ENCODE data around the gene GBGT1. TPM values are rescaled to one million over a fixed set of nuclear protein-coding genes. Genes with fewer than 3 reads are reported as not detected.
"Not testable (repeated sequence)": the region's sequence is repeated elsewhere in the genome, so short reads cannot be mapped to it uniquely, and the experiment has no call there.

GBGT1 gene
- total RNA-seq, 1 donor from 2014 or later: 15.7 TPM

- DNase-seq: no peak
These were observed 30.9 kb upstream of the GBGT1 start for GRCh38 chr9:133194597-133194996.

GRCh38 chr9:133191989-133192388, 28.3 kb upstream of the GBGT1 start:
- no peak for DNase-seq

GRCh38 chr9:133189826-133190225, 26.1 kb upstream of the GBGT1 start:
- DNase-seq: no peak

- DNase-seq: no peak
These were observed 25.1 kb upstream of the GBGT1 start for GRCh38 chr9:133188843-133189180.

- peak; percentile 45 for DNase-seq
These were observed 24.5 kb upstream of the GBGT1 start for GRCh38 chr9:133188006-133188842.

- no peak for DNase-seq
These were observed 23.9 kb upstream of the GBGT1 start for GRCh38 chr9:133187561-133188005.

GRCh38 chr9:133186736-133187135, 23.0 kb upstream of the GBGT1 start:
- DNase-seq: no peak

GRCh38 chr9:133184971-133185370, 21.3 kb upstream of the GBGT1 start:
- DNase-seq: peak; percentile 83

- no peak for DNase-seq
These were observed 18.4 kb upstream of the GBGT1 start for GRCh38 chr9:133182151-133182550.

- DNase-seq: no peak
These were observed 17.8 kb upstream of the GBGT1 start for GRCh38 chr9:133181561-133181960.

GRCh38 chr9:133180953-133181352, 17.2 kb upstream of the GBGT1 start:
- DNase-seq: no peak

- no peak for DNase-seq
These were observed 9.3 kb upstream of the GBGT1 start for GRCh38 chr9:133173056-133173455.

- DNase-seq: no peak
These were observed 7.6 kb upstream of the GBGT1 start for GRCh38 chr9:133171161-133171961.

GRCh38 chr9:133170716-133171115, 7.0 kb upstream of the GBGT1 start:
- no peak for DNase-seq

GRCh38 chr9:133169687-133170086, 6.0 kb upstream of the GBGT1 start:
- DNase-seq: not testable (repeated sequence)

- DNase-seq: no peak
These were observed 5.4 kb upstream of the GBGT1 start for GRCh38 chr9:133169102-133169501.

GRCh38 chr9:133168432-133168831, 4.7 kb upstream of the GBGT1 start:
- no peak for DNase-seq

- no peak for DNase-seq
These were observed 4.1 kb upstream of the GBGT1 start for GRCh38 chr9:133167769-133168168.

- DNase-seq: no peak
These were observed 3.5 kb upstream of the GBGT1 start for GRCh38 chr9:133167096-133167730.

- no peak for DNase-seq
These were observed 2.7 kb upstream of the GBGT1 start for GRCh38 chr9:133166392-133166791.

GRCh38 chr9:133165452-133165730, 1.7 kb upstream of the GBGT1 start:
- DNase-seq: no peak

- no peak for DNase-seq
These were observed 477 bp upstream of the GBGT1 start for GRCh38 chr9:133164191-133164590.

- no peak for DNase-seq
These were observed 732 bp downstream of the GBGT1 start for GRCh38 chr9:133162861-133163503.
